ENCODE results near the gene NFS1.
"Not testable (repeated sequence)": the region's sequence is repeated elsewhere in the genome, so short reads cannot be mapped to it uniquely, and the experiment has no call there.

The NFS1 gene

GRCh38 chr20:35729283-35729807 lies 30.2 kb upstream of the NFS1 start:
- no peak for DNase-seq (ENCODE audit: low read depth)

DNA sequence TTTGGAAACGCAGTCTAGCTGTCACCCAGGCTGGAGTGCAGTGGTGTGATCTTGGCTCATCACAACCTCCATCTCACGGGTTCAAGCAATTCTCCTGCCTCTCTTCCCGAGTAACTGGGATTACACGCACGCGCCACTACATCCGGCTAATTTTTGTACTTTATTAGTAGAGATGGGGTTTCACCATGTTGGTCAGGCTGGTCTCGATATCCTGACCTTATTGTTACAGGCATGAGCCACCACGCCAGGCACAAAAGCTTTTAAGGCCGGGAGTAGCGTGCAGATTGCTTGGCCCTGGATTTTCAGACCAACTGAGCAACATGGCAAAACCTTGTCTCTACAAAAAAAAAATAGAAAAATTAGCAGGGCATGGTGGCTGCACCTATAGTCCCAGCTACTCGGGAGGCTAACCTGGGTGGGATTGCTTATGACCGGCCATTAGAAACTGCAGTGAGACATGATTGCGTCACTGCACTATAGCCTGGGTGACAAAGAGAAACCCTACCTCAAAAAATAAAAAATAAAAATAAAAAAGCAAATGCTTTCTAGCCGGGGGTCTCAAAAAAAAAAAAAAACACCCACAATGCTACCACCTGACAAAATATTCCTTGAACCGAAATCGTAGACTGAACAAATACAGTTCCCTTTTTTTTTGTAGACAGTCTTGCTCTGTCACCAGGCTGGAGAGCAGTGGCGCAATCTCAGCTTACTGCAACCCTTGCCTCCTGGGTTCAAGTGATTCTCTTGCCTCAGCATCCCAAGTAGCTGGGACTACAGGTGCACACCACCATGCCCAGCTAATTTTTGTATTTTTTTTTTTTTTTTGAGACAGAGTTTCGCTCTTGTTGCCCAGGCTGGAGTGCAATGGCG lies 27.9 kb upstream of the NFS1 start:
- DNase-seq (ENCODE audit: low read depth), result no peak

DNA sequence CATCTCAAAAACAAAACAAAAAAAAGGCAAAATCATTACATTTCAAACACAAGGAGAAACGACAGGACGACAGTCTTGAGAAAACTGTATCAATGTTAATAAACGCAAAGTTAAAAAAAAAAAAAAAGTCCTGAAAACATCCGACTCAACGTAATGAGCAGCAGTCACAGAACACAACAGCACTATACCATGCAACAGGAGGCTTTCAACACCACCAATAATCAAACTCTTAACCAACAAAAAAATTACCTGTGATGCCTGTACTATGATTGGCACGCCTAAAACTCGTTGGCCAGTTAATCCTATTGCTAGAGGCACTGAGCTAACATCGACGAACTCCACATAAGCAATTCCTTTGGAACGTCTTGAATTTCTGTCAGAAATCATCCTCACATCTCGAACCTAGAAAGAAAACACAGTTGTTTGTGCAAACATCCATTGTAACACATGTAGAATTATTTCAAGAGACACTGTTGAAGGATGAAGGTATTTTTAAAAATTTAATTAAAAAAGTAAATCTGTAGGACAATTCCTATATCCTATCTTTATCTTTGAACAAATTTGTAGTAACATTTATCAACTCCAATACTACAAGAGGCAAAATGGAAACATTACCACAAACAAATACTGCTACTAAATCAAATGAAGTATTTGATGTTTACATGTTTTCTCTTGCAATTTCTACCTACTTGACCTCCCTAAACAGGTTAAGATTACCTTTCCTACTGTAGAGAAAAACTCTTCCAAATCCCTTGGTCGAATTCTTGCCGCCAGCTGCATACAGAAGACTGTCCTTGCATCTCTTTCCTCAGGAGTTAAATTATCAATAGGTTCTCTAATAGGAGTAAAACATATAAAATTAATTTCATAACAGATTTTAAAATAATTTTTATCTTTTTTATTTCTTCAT lies 25.4 kb upstream of the NFS1 start:
- no peak for DNase-seq (ENCODE audit: low read depth)

- not testable (repeated sequence) for DNase-seq (ENCODE audit: low read depth)
Measured at GRCh38 chr20:35723652-35724320, 24.6 kb upstream of the NFS1 start.

GRCh38 chr20:35723275-35723639 lies 24.1 kb upstream of the NFS1 start:
- not testable (repeated sequence) for DNase-seq (ENCODE audit: low read depth)

DNA sequence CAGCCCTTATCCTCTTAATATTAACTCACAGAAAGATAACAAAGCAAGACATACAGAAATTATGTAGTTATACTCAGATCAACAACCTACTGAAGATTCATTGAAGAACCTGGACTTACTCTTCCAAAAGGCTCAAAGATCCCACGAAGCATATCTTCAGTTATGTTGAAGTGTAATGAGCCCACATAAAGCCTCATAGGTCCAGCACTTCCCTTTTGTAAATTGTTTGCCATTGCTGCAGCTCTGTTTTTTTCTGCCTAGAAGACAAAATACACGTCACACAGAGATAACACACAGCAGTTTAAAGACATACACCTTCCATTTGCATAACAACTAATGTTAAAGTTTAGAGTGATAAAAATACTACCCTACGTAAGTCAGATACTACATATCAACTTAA lies 22.5 kb upstream of the NFS1 start:
- no peak for DNase-seq (ENCODE audit: low read depth)

- no peak for DNase-seq (ENCODE audit: low read depth)
Measured at GRCh38 chr20:35721219-35721618, 22.1 kb upstream of the NFS1 start.

DNA sequence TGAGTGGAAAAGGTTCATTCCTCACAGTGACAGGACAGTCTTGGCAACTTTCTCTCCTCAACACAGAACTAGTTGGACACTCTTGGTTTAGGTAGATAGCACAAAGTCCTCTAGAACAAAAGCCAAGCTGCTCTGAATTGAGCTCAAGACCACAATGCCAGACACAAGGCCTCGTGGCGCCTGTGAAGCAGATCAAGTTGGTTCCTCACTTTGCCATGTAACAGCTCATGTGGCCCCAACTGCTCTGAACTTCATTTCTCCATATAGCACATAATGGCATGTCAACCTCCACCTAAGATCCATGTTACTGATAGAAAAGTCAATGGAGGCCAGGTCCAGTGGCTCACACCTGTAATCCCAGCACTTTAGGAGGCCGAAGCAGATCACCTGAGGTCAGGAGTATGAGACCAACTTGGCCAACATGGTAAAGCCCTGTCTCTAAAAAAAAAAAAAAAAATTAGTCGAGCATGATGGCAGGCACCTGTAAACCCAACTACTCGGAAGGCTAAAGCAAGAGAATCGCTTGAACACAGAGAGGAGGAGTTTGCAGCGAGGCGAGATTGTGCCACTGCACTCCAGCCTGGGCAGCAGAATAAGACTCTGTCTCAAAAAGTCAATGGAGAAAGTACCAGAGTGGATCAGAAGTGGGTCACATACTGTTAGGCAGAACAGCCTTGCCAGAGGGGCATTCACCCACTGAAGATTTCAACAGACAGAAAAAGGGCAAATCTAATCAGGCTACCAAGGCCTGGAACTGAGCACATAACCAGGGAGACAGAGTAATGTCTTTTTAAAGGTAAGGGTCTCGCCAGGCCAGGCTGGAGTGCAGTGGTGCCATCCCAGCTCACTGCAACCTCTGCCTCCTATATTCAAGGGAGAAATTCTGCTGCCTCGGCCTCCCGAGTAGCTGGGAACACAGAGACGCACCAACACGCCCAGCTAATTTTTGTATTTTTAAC lies 21.3 kb upstream of the NFS1 start:
- DNase-seq (ENCODE audit: low read depth), result no peak

DNA sequence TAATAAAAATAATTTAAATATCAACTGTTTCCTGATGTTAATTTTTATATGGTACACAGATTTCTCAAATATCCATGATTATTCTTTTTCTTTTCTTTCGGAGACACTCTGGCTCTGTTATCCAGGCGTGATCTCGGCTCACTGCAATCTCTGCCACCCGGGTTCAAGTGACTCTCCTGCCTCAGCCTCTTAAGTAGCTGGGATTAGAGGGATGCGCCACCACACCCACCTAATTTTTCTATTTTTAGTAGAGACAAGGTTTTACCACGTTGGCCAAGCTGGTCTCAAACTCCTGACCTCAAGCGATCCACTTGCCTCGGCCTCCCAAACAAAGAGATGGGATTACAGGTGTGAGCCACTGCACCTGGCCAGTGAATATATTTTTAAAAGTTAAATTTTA lies 20.6 kb upstream of the NFS1 start:
- DNase-seq (ENCODE audit: low read depth), result no peak

- DNase-seq (ENCODE audit: low read depth), result no peak
Measured at GRCh38 chr20:35718972-35719635, 20.0 kb upstream of the NFS1 start.

GRCh38 chr20:35718321-35718720 lies 19.2 kb upstream of the NFS1 start:
- not testable (repeated sequence) for DNase-seq (ENCODE audit: low read depth)

DNA sequence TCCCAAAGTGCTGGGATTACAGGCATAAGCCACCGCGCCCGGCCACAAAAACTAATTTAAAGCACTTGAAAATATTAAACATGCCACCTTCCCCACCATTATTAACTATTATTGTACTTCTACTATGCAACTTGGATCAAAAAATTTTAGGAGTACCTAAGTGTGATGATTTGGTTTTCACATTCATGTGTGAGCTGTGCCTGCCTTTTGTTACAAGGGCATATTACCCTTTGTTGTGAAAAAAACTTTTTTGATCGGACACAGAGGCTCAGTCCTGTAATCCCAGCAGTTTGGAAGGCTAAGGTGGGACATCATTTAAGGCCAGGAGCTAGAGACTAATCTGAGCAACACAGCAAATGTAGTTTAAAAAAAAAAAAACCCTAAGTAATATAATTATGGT lies 17.2 kb upstream of the NFS1 start:
- DNase-seq (ENCODE audit: low read depth), result no peak

- DNase-seq (ENCODE audit: low read depth), result no peak
Measured at GRCh38 chr20:35715652-35716051, 16.5 kb upstream of the NFS1 start.

DNA sequence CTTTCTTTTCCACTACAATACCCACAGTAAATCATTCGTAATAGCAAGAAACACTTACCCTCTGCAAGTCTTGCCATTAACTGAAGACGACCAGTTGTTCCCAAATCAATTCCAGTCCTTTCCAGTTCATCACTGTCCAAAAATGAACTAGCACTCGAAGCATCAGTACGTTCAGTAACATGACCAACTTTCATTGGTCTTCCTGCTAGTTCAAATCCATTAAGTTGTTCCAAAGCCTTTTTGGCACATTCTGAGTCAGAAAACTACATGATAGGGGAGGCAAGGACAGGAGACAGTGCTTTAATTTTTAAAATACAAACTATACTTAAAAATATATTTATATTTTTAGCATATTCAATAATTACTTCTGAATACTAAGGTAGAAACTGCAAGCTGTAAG lies 15.0 kb upstream of the NFS1 start:
- no peak for DNase-seq (ENCODE audit: low read depth)

GRCh38 chr20:35713120-35713519 lies 14.0 kb upstream of the NFS1 start:
- DNase-seq (ENCODE audit: low read depth), result not testable (repeated sequence)

DNA sequence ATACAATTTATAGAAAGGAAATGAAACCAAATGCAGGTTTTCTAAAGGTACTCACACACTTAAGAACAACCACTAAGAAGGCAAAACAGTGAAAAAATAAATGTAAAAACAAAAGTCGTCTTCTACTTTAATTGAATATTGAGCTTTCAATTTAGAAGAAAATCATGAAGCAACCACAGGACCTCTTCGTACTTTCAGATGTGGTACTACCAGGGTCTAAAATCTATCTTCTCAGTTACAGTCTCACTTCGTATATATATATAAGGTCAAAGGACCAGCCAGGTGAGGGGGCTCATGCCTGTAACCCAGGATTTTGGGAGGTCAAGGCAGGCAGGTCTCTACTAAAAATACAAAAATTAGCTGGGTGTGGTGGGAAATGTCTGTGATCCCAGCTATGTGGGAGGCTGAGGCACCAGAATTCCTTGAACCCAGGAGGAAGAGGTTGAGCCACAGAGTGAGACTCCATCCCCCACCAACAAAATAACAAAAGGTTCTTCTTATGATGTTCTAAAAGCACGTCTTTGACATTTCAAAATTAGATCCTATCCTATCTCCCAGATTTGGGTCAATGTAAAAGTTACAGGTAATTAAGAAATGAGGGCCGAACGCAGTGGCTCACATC lies 12.5 kb upstream of the NFS1 start:
- no peak for DNase-seq (ENCODE audit: low read depth)

DNA sequence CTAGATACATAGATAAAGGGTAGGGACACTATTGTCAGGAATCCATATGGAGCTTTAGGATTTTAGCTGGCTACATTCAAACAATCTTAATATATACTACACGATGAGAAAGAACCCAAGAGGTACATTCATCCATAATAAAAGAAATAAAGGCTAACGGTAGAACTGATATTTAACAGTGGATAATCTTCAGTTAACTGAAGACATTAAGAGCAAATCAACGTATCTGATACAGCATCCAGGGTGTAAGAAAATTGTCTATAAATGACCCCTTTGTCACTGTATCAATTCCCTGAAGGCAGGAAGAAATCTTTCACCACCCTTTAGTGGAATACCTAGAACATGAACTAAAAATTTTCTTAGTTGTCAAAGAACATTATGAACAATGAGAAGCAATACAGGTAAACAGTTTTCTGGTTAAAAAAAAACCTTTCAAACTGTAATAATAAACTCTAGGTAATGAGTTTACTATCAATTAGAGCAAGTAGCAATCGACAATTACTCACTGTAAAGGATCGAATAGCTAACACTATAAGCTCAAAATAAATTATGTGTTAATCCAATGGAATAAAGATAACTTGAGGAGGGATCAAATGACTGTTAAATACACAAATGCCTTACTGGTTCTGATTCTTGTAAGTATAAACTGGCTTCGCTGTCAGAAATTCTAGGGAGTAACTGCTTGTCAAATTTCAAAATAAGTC lies 11.9 kb upstream of the NFS1 start:
- no peak for DNase-seq (ENCODE audit: low read depth)

DNA sequence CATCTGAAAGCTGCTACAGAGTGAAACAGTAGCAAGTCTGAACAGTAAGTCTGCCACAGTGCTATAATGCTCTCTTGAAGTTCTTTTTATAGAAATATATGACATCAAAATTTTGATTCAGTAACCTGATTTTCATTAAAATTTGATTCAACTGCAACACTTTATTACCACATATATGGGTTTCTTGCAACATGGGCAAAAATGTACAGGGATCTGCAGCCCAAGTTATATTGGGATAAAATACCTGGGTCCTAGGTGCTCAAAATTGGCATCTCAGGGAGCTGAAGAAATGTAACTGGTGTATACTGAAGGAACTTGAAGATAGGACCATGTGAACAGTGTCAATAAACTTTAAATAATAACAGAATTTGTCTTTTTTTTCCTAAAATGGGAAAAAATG lies 10.9 kb upstream of the NFS1 start:
- no peak for DNase-seq (ENCODE audit: low read depth)

DNA sequence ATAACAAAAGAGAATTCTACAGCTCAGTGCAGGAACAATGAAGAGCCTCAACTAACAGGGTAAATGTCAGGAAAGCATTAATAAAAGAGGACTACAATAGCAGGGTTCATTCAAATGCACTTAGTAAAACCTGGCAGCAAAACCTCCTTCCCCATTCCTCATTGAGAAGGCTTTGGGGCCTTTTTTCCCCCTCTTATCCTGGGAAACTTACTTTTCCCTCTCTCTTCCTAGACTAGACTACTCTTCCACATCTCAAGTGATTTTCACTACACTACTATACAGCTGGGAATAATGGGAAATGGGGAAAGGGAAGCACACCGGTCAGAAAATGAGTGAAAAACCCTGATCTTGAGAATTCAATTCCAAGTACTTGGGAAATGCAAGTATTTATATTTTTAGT lies 10.1 kb upstream of the NFS1 start:
- no peak for DNase-seq (ENCODE audit: low read depth)

GRCh38 chr20:35708502-35708901 lies 9.3 kb upstream of the NFS1 start:
- no peak for DNase-seq (ENCODE audit: low read depth)

All from stimulated activated CD4-positive, alpha-beta T cell treated with anti-CD3 and anti-CD28 coated beads, Interleukin-2, amount 100 ng/mL, for 4 hours (primary cell).